Activated effector memory CD4-positive, alpha-beta T cell treated with anti-CD3 and anti-CD28 coated beads, Interleukin-2, amount 50 U/mL, for 16 hours (primary cell): ENCODE data around the gene IGFBP1.

Experiments
- DNase-seq: peaks from one replicate; pipeline ENCODE4 v3.0.0-alpha.2; 2020

The IGFBP1 gene

GRCh38 chr7:45881759-45882464 lies 6.4 kb upstream of the IGFBP1 start:
- no peak for DNase-seq

- no peak for DNase-seq
These were observed 5.8 kb upstream of the IGFBP1 start for GRCh38 chr7:45882465-45882810.

- DNase-seq = no peak
These were observed 4.2 kb upstream of the IGFBP1 start for GRCh38 chr7:45884136-45884535.

GRCh38 chr7:45885264-45885882 lies 2.9 kb upstream of the IGFBP1 start:
- DNase-seq = no peak

GRCh38 chr7:45886931-45887667 lies 1.2 kb upstream of the IGFBP1 start:
- DNase-seq = no peak

- DNase-seq = no peak
These were observed 692 bp downstream of the IGFBP1 start for GRCh38 chr7:45888993-45889366.

GRCh38 chr7:45889367-45890067 lies 1.2 kb downstream of the IGFBP1 start:
- DNase-seq = no peak

- DNase-seq = no peak
These were observed 2.0 kb downstream of the IGFBP1 start for GRCh38 chr7:45890125-45890901.

- DNase-seq = no peak
These were observed 2.7 kb downstream of the IGFBP1 start for GRCh38 chr7:45890902-45891461.

GRCh38 chr7:45891462-45892402 lies 3.4 kb downstream of the IGFBP1 start:
- DNase-seq = no peak

GRCh38 chr7:45892407-45893035 lies 4.2 kb downstream of the IGFBP1 start:
- no peak for DNase-seq

GRCh38 chr7:45893374-45893995 lies 5.2 kb downstream of the IGFBP1 start:
- DNase-seq = no peak

GRCh38 chr7:45893996-45894664 lies 5.8 kb downstream of the IGFBP1 start:
- no peak for DNase-seq

GRCh38 chr7:45894665-45895062 lies 6.4 kb downstream of the IGFBP1 start:
- no peak for DNase-seq

- DNase-seq = no peak
These were observed 8.9 kb downstream of the IGFBP1 start for GRCh38 chr7:45897042-45897690.

- DNase-seq = no peak
These were observed 9.9 kb downstream of the IGFBP1 start for GRCh38 chr7:45898222-45898621.

GRCh38 chr7:45901566-45901965 lies 13.3 kb downstream of the IGFBP1 start:
- DNase-seq = no peak

GRCh38 chr7:45902820-45903219 lies 14.5 kb downstream of the IGFBP1 start:
- no peak for DNase-seq

GRCh38 chr7:45909561-45909960 lies 21.3 kb downstream of the IGFBP1 start:
- no peak for DNase-seq
